D721Med (cell line): ENCODE results near the gene PDGFD.

ENCODE experiments used
- DNase-seq: peaks from one replicate; pipeline ENCODE4 v3.0.0; 2011; ENCODE audit warnings: low spot score; ENCODE audit not compliant: insufficient read length
- FAIRE-seq: peaks from 2 replicates; lab custom pipeline; 2011; peaks lifted over from hg19 to GRCh38; lab: Jason Lieb, UNC
- TF ChIP-seq, protein P1 (sequence below): IDR thresholded peaks from 2 replicates; pipeline ENCODE4 v1.5.1; 2012; ENCODE audit warnings: mild to moderate bottlenecking, control low read depth; ENCODE audit not compliant: insufficient read depth; ENCODE audit errors: missing control alignments

The PDGFD gene

DNA sequence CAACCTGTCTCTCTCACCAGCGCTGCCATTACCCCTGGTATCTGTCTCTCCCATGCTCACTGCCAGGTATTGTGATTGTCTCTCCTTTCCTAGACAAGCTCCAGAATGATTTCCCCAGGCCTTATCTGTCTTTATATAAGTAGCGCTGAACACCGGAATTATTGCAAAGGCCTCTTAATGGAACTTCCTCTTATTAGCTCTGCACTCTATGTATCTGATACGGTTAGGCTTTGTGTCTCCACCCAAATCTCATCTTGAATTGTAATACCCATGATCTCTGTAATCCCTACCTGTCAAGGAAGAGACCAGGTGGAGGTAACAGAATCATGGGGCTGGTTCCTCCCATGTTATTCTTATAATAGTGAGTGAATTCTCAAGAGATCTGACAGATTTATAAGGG lies 88.2 kb downstream of the PDGFD start:
- DNase-seq = no peak
- no peak for FAIRE-seq
- TF ChIP-seq, protein P1, sequence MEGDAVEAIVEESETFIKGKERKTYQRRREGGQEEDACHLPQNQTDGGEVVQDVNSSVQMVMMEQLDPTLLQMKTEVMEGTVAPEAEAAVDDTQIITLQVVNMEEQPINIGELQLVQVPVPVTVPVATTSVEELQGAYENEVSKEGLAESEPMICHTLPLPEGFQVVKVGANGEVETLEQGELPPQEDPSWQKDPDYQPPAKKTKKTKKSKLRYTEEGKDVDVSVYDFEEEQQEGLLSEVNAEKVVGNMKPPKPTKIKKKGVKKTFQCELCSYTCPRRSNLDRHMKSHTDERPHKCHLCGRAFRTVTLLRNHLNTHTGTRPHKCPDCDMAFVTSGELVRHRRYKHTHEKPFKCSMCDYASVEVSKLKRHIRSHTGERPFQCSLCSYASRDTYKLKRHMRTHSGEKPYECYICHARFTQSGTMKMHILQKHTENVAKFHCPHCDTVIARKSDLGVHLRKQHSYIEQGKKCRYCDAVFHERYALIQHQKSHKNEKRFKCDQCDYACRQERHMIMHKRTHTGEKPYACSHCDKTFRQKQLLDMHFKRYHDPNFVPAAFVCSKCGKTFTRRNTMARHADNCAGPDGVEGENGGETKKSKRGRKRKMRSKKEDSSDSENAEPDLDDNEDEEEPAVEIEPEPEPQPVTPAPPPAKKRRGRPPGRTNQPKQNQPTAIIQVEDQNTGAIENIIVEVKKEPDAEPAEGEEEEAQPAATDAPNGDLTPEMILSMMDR = no peak

DNA sequence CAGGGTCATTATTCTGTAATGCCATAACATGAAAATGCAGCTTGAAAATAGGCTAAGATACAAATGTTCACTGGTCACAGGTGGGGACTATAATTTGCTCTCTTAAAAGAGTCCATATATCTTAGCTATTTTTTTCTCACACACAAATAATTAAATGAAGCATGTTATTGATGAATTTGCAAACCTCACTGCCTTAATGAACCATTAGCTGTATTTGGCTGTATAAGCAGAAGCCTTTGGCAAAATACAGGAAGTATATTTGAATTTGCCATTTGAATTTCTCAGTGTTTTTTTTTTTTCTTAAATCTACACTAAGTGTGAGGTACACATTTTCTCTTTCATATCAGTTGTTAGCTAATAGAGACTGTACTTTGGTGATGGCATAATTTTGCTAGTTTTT lies 88.9 kb downstream of the PDGFD start:
- FAIRE-seq (no peak), DNase-seq (no peak)
- TF ChIP-seq, protein P1 = no peak

DNA sequence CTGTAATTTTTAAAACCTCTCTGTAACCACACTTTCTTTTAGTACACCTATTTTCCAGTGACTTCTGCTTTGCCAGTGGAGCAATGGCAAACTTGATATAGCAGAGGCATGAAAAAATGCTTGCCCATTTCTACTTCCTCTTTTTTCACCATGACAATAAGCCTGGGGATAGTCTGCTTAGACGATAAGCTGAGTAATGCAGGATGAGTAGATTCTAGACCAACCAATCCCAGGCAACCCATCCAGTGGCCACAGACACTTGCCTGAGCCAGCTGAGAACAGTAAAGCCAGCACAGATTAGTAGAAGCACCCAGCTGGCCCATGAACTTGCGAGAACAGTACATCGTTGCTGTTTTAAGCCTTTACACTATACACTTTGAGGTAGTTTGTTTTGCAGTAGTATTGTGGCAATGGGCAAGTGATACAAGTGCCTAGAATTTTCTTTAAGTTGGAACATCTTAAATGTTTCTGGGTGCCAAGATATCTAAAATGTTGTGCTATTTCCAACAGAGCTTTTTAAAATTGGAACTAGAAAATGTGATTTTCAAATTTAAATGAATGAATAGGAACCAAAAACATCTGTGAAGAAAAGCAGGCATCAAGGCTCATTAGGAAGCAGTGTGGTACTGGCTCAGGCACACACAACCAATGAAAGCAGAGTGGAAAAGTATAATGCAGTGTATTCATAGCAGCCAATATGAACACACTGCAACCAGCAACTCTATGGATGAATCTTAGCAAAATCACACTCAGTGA lies 89.8 kb downstream of the PDGFD start:
- TF ChIP-seq, protein P1 = no peak
- FAIRE-seq (peak; percentile 48), DNase-seq (peak; percentile 24)

DNA sequence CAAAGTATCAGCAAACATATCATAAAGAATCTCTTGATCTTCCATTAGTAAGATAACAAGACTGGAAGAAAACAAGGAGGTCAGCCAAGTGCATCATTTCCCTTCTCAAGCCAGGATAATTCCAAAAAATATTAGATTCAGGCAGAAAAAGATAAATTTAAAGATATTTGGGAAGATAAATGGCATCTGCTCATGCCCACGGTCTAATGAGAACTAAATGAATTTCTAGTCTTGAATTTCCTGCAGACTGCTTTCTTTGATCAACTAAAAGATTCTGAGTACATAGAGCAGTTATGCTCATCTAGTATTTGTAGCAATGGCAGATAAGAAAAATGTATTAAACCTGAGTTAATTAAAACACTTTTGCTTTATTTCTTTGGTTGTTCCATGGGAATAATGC lies 96.4 kb downstream of the PDGFD start:
- FAIRE-seq = no peak
- TF ChIP-seq, protein P1 = no peak
- no peak for DNase-seq

DNA sequence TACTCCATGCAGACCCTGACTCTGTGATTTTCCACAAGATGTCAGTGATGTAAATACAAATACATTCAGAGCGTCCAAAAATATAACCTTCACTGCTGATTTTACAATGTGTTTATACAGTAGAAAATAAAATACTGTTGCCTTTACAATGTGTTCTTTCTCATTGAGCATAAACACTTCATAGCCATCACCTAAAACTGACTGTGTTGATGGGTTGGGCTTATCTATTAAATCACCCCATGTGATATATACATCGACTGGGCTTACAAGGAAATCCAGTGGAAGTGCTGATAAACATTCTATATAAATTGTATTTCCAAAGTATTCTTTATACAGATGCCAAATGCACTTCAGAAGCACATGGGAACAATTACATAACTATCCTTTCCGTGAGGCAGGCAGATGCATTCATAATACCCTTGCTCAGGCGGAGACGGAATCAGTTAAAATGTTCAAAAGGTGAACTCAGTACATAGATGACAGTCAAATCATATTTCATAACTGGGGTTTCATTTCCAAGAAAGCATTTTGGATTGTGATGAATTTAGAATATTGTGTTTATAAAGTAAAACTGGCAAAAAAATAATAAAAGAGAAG lies 99.8 kb downstream of the PDGFD start:
- DNase-seq (no peak), FAIRE-seq (no peak)
- TF ChIP-seq, protein P1 = no peak

DNA sequence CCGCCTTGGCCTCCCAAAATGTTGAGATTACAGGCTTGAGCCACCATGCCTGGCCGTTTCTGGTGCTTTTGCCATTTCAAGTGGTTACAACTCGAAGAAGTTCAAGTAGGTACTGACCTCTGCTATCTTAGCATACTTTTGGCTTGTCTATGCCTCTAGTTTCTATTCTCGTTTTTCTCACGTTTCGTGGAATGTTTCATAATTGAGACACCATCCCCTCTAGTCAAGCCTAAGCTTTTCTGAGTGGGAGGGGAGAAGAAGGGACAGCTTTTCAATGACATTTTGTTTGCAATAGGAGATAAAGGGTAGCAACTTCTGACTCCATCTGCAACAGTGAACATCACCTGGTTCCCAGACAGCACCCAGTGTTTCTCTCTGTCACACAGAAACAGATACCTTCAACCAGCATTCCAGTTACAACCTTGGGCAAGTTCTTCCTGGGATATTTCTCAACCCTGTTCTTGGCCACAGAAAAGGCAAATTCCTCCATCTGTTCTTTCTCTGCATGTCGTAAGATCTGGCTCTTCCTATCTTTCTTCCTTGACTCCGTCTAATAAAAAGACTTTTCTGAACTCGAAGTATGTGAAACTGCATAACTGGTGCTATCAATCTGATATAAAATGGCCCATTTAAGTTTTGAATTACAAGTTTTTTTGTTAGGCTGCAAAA lies 102.0 kb downstream of the PDGFD start:
- TF ChIP-seq, protein P1 = no peak
- FAIRE-seq (no peak), DNase-seq (no peak)
